Measurements from ENCODE around the gene LTBP1.

Gene LTBP1

DNA sequence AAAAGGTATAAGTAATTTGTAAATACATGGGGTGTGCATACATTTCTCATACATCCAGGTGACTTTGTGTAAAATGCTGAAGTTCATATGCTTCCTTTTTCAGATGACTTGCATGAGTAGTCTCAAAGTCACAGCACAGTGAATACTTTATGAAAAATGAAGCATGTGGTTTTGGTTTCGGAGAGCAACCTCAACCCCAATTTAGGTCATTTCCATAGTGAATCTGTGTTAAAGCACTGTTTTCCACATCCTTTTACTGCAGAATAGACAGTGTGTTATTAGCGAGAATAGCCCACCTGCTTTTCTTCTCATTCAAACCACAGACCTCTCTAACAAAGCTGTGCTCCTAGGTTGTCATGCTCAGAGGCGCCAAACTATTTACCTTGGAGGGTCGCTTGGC, 325.2 kb downstream of the LTBP1 start:
- DNase-seq (ENCODE audit: low spot score), result no peak

DNA sequence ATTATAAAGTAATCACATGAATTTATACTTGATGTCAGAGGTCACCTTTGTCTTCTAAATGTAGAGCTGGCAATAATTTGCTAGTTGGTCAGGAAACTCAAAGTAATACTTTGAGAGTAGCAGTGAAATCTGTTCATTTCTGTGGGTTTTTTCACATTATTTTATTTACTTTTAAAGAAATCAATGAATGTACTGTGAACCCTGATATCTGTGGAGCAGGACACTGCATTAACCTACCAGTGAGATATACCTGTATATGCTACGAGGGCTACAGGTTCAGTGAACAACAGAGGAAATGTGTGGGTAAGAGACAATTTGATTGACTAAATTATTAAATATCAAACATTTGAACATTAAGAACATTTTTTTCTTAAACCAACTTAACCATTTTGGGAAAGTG, 326.7 kb downstream of the LTBP1 start:
- no peak for DNase-seq (ENCODE audit: low spot score)

DNA sequence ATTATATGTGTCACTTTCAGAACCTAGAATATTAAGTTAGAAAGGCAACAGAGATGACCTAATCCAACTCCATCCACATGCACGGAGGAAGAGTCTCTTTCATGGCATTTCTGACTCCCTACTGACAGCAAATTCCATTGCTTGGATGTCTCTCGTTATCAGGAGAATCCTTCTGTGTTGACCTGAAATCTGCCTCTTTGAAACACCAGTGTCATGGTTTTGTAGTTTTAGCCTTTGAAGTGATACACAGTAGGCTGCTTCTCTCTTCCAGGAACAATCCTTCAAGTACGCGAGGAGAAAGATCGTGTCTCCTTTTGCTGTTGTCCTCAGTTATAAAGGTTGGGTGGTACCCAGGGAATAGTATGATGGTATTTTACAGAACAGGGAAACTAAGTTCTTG, 327.8 kb downstream of the LTBP1 start:
- DNase-seq (ENCODE audit: low spot score), result no peak

DNA sequence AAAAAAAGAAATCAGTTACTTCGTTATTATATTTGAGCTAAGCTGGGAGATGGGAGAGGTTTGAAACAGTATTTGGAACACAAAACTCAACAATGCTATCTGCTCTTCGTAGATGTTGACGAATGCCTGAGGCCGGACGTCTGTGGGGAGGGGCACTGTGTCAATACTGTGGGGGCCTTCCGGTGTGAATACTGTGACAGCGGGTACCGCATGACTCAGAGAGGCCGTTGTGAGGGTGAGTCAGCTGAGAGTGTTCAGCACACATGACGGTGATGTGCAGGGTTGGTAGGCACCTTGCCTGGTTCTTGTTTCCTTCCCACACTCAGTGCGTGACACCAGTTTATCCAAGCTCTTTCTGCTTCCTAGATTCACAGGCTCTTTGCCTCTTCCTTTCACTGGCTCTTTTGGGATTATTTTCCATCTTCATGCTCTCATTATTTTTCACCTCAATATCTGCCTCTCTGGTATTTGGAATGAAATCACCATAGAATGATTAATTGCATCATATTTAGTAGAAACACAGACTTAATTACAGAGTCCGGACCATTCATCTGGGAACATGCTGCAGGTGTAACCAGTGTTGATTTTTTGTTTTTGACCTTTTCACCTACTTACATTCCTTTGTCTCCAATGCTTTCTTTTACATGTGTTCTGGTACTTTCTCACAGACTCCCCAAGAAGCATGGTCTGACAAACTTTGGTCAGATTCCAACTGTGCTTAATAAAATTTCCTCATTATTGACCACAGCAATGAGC, 329.1 kb downstream of the LTBP1 start:
- DNase-seq (ENCODE audit: low spot score), result peak; percentile 97

DNA sequence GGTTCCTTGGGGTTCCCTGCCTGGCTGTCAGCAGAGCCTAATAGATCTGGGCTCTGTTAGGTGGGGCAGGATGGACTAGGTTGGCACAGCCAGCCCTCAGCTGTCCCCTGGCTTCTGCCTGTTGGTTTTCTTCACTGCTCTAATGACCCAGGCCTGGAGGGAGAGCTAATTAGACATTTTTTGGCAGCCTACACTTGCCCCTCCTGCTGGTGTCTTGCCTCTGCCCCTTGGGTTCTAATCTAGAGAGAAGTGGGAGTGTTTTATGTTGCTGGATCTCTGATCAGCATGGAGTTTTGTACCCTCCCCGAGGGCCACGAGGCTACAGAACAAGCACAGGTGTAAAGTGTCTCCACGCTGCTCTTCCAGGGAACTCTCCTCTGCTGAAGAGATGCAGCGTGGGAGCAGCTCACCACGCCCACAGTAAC, 330.3 kb downstream of the LTBP1 start:
- no peak for DNase-seq (ENCODE audit: low spot score)

DNA sequence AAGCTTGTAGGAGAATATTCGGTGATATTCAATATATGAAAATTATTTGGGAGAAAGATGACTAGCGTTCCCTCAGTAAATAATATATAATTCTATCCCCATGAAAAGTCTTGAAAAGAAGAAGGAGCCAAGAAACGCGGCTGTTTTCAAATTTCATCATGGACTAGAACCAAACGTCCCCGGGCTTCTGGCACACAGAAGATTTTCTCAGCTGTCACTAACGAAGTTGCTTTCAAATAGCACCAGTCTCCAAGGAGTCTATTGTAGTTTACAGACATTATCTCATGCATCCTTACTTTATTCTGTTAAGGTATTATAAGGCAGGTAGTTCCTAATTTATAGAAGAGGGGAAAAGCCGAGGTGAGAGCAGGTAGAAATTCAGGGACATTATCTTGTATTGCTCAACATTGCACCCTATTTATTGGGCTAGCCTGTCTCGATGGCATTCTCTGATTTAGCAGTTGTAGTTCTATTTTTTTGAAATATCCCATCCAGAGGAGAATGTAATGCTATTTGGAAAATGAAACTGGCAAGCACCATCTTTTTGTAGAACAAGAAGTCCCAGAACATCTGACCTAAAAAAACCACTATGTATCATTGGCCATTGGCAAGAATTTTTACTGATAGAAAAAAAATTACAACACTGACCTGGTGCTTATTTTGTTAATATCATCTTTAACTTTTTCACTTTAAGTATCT, 331.6 kb downstream of the LTBP1 start:
- DNase-seq (ENCODE audit: low spot score), result no peak

DNA sequence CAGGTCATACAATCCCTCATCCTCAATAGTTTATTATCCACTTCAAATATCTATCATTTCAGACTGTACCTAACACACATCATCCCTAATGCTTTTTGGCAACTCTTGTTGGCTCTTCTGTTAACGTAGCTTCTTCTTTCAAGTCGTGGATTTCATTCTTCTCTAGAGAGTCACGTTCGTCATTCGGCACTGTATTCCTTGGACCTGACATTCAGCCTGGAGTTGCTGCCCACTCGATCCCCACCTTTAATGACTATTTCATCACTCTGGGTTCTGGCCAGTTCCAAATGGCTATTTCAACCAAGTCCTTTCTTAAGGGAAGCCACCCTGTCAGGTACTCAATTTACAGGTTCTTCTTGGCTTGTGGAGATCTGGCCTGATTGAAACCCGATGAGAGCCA, 337.5 kb downstream of the LTBP1 start:
- no peak for DNase-seq (ENCODE audit: low spot score)

DNA sequence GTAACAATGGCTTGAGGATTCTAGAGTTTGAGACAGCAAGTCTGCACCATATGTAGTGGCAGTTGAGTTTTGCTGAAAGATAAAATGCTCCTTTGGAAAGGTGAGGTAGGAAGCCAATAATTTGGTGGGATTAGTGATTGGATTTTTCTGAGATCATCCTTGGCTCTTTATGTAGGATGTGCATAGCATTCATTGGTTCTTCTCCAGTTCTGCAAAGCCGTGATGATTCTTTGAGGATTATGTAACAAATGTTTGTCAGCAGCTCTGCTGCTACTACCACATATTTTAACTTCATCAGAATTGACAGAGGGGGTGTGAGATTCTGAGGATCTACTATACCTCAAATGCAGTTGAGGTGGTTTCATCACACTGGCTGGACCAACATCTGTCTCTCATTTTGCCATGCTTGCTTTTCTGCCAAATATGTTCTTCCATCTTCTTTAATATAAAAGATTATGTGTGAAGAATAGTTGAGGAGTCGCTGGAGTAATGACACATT, 340.8 kb downstream of the LTBP1 start:
- DNase-seq (ENCODE audit: low spot score), result no peak

DNA sequence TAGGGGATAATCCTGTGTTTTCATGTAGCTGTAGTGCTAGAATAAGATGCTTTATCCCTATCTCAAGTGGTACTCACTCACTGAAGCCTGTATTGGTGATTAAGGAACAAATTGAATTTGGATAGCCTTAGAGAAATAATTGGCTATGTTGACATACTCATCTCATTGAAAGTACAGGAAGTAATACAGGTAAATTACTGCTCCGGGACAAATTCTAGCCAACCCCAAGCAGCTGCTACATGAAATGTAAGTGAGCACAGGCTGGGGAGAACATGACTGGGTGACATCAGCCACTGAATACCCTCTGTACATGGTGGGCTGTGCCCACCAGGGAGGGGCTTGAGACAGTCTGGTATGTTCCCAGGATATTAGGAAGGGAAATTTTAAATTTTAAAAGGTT, 341.3 kb downstream of the LTBP1 start:
- no peak for DNase-seq (ENCODE audit: low spot score)

DNA sequence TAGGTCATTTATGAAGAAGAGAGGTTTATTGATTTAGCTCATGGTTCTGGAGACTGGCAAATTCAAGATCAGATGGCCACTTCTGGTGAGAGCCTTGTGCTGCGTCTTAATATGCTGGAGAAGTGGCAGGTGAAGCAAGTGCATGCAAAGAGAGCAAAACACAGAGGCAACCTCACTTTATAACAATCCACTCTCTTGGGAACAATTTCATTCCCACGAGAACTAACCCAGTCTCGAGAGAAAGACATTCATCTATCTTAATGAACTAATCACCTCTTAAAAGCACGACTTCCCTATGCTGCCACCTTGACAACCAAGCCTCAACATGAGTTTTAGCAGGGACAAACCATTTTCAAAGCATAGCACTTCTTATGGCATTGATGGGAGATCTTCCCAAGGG, 343.2 kb downstream of the LTBP1 start:
- DNase-seq (ENCODE audit: low spot score), result no peak

DNA sequence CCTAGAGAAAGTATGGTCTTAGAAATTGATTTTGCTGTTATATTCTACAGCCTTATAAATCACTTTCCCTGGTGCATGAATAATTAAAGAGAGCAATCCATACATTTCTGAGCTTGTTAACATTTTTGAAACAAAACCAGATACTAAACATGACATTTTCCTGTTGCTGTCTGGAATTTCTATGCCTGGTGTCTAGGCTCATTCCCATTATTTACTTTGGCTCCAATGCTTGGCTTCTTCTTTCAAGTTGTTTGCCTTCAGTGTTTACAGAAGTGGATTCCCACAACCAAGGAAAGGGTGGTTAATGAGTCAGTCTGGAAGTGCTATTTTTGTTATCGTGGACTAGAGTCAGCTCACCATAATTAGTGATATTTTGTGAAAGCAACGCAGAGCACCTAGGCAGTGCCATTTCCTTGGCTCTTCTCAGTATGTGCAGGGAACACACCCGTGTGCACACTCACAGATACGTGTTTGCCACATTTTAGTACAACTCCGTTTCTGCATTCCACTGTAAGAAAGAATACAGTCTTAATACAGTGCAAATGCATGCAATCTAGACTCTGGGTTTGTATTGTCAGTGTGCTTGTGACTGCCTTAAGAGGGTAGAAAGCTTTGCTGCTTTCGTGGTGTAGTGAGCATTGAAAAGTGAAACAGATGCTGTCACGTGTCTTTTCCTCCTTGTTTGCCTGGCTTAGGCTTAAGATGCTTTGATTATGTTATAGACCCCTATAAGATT, 344.7 kb downstream of the LTBP1 start:
- DNase-seq (ENCODE audit: low spot score), result no peak

DNA sequence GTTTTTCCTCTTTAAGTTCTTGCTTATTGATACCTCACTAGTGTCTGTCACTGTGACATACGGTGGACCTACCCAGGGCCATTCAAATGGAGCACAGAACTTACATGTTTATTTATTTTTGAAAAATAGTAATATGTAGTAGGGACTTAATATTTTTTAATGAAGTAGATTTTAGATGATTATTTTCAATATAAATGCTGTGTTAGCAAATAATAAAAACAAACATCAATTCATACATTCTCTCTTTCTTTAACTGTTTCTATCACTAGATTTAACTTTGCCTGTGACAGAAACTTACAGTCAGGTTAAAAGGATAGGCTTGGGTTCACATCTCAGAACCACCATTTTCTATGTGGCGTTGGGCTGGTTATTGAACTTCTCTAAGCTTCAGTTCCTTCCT, 345.3 kb downstream of the LTBP1 start:
- DNase-seq (ENCODE audit: low spot score), result no peak

DNA sequence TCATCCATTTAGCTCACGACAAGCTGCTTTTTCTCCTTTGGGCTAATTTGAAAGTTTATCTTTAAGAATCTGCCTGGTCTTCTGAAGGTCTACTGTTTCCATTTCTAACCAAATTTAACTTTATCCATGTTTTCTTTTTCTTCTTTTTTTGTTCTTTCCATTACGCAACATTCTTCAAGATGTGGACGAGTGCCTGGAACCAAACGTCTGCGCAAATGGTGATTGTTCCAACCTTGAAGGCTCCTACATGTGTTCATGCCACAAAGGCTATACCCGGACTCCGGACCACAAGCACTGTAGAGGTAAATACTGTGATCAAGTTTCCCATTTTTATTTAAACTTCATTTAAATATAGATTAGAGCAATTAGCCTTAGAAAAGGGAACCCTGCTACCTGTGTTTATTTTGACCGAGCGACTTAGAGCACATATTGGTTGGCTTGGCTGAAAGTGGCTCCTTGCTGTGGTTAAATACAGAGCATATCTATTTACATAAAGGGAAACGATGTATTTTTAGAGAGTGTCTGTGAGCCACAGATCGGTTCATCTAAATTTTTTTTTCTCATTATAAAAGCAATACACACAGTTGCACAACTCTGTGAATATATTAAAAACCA, 346.3 kb downstream of the LTBP1 start:
- DNase-seq (ENCODE audit: low spot score), result no peak

DNA sequence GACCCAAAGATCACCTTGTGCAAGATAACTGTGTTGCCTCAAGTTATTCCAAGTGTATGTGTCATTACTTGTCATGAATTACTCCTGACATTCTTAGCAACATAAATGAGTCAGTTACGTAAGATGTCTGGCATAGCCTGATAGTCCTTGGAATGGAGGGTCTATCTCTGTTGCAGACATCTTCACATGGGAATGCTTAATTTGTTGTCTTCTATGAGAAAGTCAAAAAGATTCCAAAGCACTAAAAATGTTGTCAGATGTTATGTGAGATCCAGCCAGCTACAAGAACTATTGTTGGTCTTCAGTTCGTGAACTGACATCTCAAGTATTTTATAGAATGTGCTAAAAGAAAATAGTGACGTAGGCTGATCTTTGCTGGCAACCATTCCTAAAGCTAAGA, 351.5 kb downstream of the LTBP1 start:
- peak; percentile 9 for DNase-seq (ENCODE audit: low spot score)

DNA sequence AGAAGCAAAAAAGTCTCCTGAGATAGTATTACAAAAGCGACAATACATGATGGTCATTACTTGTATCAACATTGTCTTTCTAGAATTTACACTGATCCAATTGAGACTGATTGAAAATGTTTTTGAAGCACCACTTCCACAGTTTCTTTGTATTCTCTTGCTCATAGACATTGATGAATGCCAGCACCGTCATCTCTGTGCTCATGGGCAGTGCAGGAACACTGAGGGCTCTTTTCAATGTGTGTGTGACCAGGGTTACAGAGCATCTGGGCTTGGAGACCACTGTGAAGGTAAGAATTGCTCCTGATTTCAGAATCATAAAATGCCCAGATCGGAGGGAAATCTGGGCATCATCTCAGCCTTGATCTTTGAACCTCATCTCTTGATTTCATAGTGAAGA, 354.6 kb downstream of the LTBP1 start:
- no peak for DNase-seq (ENCODE audit: low spot score)

DNA sequence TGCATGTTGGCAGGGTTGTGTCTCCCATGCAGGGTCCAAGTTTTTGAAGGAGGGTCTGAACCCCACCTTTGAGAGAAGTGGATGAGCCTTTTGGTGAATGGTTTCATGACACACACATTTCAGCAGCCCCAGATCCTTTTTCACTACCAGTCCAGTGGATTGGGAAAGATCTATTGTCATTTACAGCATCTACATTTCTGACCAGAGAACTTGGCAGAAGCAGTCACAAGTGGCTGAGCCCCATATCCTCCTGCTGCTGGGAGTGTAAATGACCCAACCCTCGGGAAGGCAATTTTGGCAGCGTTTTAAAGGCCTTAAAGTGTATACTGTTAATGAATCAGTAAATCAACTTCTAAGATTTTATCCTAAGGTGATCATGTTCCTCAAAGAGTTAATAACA, 355.6 kb downstream of the LTBP1 start:
- no peak for DNase-seq (ENCODE audit: low spot score)

DNA sequence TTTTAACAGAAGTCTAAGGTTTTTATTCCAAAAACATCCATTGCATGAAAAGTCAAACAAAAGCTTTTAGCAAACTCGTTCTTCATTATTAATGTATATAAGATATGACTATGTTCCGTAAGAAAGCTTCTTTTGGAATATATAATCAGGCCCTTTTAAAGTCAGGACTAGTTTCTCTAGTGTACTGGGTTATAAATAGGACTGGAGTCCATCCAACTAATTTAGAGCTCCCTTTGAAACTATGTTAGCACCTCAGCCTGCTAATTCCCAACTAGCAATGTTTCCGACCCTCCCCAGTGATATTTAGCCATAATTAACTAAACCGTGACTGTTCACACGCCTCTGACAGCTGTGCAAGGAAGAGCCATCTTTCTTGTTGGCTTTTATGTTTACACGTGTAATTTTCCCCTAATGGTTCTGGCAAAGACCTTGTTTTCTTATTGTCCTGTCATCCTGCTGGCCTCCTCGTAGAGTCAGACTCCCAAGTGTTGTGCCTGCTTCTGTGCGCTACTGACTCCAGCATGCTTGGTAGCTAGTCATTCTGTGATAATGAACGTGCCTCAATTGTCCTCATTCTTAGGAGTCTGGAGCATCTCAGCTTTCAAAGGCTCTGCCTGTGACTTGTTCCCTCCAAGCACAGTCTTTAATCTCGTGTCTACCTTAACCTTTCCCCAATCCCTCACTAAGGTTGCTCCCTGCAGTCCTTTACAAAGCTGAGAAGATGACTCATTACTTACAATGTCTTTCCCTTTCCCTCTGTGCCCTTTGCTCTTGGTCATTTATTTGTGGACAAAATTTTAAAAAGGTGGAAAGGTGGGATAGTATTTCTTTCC, 357.5 kb downstream of the LTBP1 start:
- no peak for DNase-seq (ENCODE audit: low spot score)

DNA sequence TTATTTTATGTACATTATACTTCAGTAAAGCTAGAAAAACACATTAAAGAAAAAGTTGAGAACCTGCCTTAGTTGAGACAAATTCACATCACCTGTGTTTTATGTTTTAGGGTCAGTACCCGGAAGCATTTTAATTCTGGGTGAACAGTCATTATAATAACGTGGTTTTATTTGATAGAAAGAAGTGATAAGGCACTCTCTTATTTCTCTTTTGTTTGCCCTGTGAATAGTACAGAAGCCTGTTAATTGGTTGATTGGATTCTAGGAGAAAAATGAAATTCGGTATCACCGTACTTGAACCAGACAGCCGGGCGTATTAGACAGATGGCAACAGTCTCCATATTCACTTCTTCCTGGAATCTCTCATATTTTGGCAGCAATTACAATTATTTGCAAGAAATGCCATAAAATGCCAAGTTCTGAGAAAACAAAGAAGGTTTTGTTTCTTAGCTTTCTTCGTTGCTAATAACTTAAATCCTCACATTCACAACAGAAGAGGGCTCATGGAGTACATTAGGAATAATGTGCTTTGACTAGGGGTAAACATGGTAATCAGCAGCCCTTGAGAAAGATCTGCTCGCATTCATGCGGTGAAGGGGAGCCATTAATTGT, 361.0 kb downstream of the LTBP1 start:
- no peak for DNase-seq (ENCODE audit: low spot score)

DNA sequence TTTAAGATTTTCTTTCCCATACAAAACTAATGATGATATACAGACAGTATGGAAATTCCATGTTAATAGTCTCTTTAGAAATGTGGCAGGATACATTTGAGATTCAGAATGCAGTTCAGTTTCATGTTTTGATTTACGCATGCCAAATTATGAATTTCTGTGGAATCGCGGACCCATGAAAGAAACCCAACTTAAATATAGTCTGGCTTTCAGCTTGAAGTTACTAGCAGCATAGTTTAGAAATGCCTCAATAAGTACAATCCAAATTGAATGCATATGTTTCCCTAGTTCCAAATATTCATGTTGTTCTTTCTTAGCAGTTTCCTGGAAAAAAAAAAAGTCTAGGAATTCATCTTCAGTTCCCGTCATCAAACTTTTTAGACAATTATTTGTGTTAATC, 365.6 kb downstream of the LTBP1 start:
- DNase-seq (ENCODE audit: low spot score), result no peak

DNA sequence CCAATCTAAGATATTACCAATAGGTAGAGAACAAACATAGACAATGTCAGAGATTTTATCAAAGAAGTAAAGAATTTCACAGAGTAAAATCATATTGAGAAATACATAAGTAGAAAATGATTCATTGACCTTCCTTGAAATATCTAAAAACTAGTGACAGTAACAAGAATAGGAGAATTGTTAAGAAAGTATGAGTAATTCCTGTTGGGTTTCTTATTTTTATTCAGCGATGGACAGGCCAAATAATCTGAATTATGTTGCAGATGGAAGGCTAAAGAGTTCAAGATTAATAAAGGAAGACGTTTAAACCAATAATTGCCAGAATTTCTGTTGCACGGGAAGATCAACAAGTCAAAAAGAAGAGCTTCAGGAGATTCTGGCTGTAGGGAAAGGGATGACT, 366.3 kb downstream of the LTBP1 start:
- no peak for DNase-seq (ENCODE audit: low spot score)

DNA sequence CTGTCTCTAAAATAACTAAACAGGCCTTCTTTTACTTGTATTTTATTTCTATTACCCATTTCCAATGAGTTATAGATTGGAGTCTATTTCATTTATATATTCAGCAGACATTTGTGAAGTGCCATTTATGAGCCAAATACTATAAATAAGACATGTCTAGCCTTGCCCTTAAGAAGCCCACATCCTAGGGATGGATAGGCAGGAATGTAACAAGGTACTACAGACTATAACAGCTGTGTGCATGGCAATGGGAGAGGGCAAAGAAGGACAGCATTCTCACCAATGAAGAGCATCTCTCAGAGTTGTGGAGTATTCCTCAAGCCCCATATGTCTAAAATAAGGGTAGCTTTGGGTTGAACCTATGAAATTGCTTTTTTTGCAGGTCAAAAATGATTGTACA, 367.8 kb downstream of the LTBP1 start:
- DNase-seq (ENCODE audit: low spot score), result no peak
